CD14-positive monocyte (primary cell): ENCODE data around the gene RAET1G. TPM values are rescaled to one million over a fixed set of nuclear protein-coding genes. Genes with fewer than 3 reads are reported as not detected.
"Not testable (repeated sequence)": the region's sequence is repeated elsewhere in the genome, so short reads cannot be mapped to it uniquely, and the experiment has no call there.

Experiments used
- DNase-seq, 3 donors: peaks; one replicate each; pipeline ENCODE4 v3.0.0-alpha.2; 2011 to 2022
- H2AFZ ChIP-seq: 2 replicates; pipeline ENCODE4 v1.6.0; 2012; ENCODE audit warnings: mild to moderate bottlenecking, low read depth, low read length, inconsistent platforms; ENCODE audit not compliant: insufficient read depth, poor library complexity, severe bottlenecking
- H3K27ac ChIP-seq, 2 donors: 1 replicate in 1 of 2; 2 replicates in 1 of 2; pipeline ENCODE4 v1.5.1; 2012 to 2013; ENCODE audit warnings: low read length in 2 of 2, control low read depth in 1 of 2, inconsistent platforms in 1 of 2, low read depth in 1 of 2, mild to moderate bottlenecking in 1 of 2
- H3K27me3 ChIP-seq, 2 donors: one replicate each; pipeline versions ENCODE4 v1.6.0 to v1.6.1; 2011 to 2013; ENCODE audit warnings: low read length in 2 of 2; ENCODE audit not compliant: control insufficient read depth in 2 of 2, insufficient read depth in 2 of 2
- H3K36me3 ChIP-seq, 2 donors: replicated peaks in 1 of 2; 1 replicate in 1 of 2; 2 replicates in 1 of 2; pipeline versions ENCODE4 v1.5.1 to v1.6.1; 2012 to 2013; ENCODE audit warnings: low read length in 2 of 2, control low read depth in 1 of 2, inconsistent platforms in 1 of 2, mild to moderate bottlenecking in 1 of 2; ENCODE audit not compliant: insufficient read depth in 2 of 2, control insufficient read depth in 1 of 2
- H3K4me1 ChIP-seq, 2 donors: 1 replicate in 1 of 2; 2 replicates in 1 of 2; pipeline versions ENCODE4 v1.5.1 to v1.6.1; 2012 to 2013; ENCODE audit warnings: low read length in 2 of 2, control low read depth in 1 of 2, inconsistent platforms in 1 of 2, mild to moderate bottlenecking in 1 of 2, moderate library complexity in 1 of 2; ENCODE audit not compliant: insufficient read depth in 2 of 2, control insufficient read depth in 1 of 2
- H3K4me2 ChIP-seq: replicated peaks from 2 replicates; pipeline ENCODE3; 2012; ENCODE audit warnings: low read length, moderate library complexity, mild to moderate bottlenecking; ENCODE audit not compliant: poor library complexity, severe bottlenecking; ENCODE audit errors: extremely low read depth
- H3K4me3 ChIP-seq, 3 experiments: fragments of 200-600 bp in 1 of 3; sonication (generic) in 1 of 3; replicated peaks in 1 of 3; 1 replicate in 2 of 3; 2 replicates in 1 of 3; pipeline ENCODE4 v1.5.1; 2011 to 2013; ENCODE audit warnings: low read length in 3 of 3, mild to moderate bottlenecking in 3 of 3, control low read depth in 2 of 3, low read depth in 2 of 3, inconsistent platforms in 1 of 3, moderate library complexity in 1 of 3
- H3K79me2 ChIP-seq: 2 replicates; pipeline ENCODE4 v1.6.0; 2012; ENCODE audit warnings: mild to moderate bottlenecking, control low read depth, inconsistent platforms, low read length, moderate library complexity; ENCODE audit not compliant: insufficient read depth
- H3K9ac ChIP-seq: 2 replicates; pipeline ENCODE4 v1.6.0; 2017; ENCODE audit warnings: low read length, mild to moderate bottlenecking; ENCODE audit not compliant: insufficient read depth, poor library complexity, severe bottlenecking
- H3K9me3 ChIP-seq, 2 donors: replicated peaks in 1 of 2; 1 replicate in 1 of 2; 2 replicates in 1 of 2; pipeline versions ENCODE4 v1.5.1 to v1.6.1; 2012 to 2013; ENCODE audit warnings: low read length in 2 of 2, control low read depth in 1 of 2; ENCODE audit not compliant: control insufficient read depth in 1 of 2, insufficient read depth in 1 of 2
- H4K20me1 ChIP-seq: 2 replicates; pipeline ENCODE4 v1.6.0; 2012; ENCODE audit warnings: mild to moderate bottlenecking, low read length, control low read depth, moderate library complexity; ENCODE audit not compliant: insufficient read depth
- H3K27ac Mint-ChIP-seq, 7 donors: one replicate each; pipeline ENCODE4 v1.8.0; 2020; ENCODE audit warnings: mild to moderate bottlenecking in 7 of 7, mixed read lengths in 7 of 7, moderate library complexity in 6 of 7, inconsistent platforms in 2 of 7
- H3K27me3 Mint-ChIP-seq, 3 donors: one replicate each; pipeline ENCODE4 v1.8.0; 2021 to 2022; ENCODE audit warnings: low read depth in 3 of 3, mild to moderate bottlenecking in 3 of 3, mixed read lengths in 3 of 3, moderate library complexity in 3 of 3, inconsistent platforms in 1 of 3
- H3K36me3 Mint-ChIP-seq, 2 donors: one replicate each; pipeline ENCODE4 v1.8.0; 2020; ENCODE audit warnings: mixed read lengths in 2 of 2, inconsistent platforms in 1 of 2, mild to moderate bottlenecking in 1 of 2
- H3K4me1 Mint-ChIP-seq: one replicate; pipeline ENCODE4 v1.8.0; 2020; ENCODE audit warnings: mild to moderate bottlenecking, mixed read lengths
- H3K4me3 Mint-ChIP-seq, 2 donors: one replicate each; pipeline ENCODE4 v1.8.0; 2020; ENCODE audit warnings: mild to moderate bottlenecking in 2 of 2, mixed read lengths in 2 of 2, moderate library complexity in 1 of 2
- H3K9me3 Mint-ChIP-seq, 7 donors: one replicate each; pipeline ENCODE4 v1.8.0; 2020 to 2022; ENCODE audit warnings: mixed read lengths in 7 of 7, mild to moderate bottlenecking in 6 of 7, moderate library complexity in 6 of 7, inconsistent platforms in 2 of 7
- WGBS: methylation state at CpG from one replicate; pipeline ENCODE4 v1.1.5; 2013; ENCODE audit warnings: missing lambda C conversion rate; ENCODE audit not compliant: insufficient coverage; 5-methylcytosine and 5-hydroxymethylcytosine counted together
- intact Hi-C, 2 donors: fragments of 100-400 bp; cut with micrococcal nuclease; formaldehyde crosslinking; loops; one replicate each; pipeline versions ENCODE4 v1.15.0 to v1.15.1; 2023
- polyA plus RNA-seq, 3 donors: library from polyadenylated mRNA; depleted of rRNA in 1 of 3; unstranded in 2 of 3; stranded (reverse) in 1 of 3; fragments of 300-500 nt in 2 of 3; fragments of >200 nt in 1 of 3; fragmentation: Illumina TruSeq in 2 of 3; gene quantifications; 1 replicate in 2 of 3; 2 replicates in 1 of 3; pipeline ENCODE4 v1.2.3, GENCODE V29; 2012 to 2021

Gene RAET1G
- polyA plus RNA-seq, 3 donors: not detected

GRCh38 chr6:149954984-149955653 lies 32.2 kb upstream of the RAET1G start:
- DNase-seq, H3K79me2 ChIP-seq, H3K36me3 ChIP-seq, H3K36me3 Mint-ChIP-seq, H3K4me3 ChIP-seq, H4K20me1 ChIP-seq, H2AFZ ChIP-seq, intact Hi-C loops, H3K4me1 ChIP-seq, H3K27ac ChIP-seq, H3K9me3 ChIP-seq, H3K27ac Mint-ChIP-seq, H3K9ac ChIP-seq, H3K4me1 Mint-ChIP-seq, H3K4me2 ChIP-seq: not testable (repeated sequence)
- WGBS: 8% methylated on average over 4 of the region's 21 CpGs
- H3K4me3 Mint-ChIP-seq: peak overlapping the region in 1 of 2 donors; percentile 79
- peaks cover 64 to 91% of the 10 kb centered on the region in 2 donors for H3K27me3 ChIP-seq
- peaks cover 0 to 14% (median 3%) of the 10 kb centered on the region in 7 donors for H3K9me3 Mint-ChIP-seq
- peaks cover 77 to 91% (median 90%) of the 10 kb centered on the region in 3 donors for H3K27me3 Mint-ChIP-seq

DNA sequence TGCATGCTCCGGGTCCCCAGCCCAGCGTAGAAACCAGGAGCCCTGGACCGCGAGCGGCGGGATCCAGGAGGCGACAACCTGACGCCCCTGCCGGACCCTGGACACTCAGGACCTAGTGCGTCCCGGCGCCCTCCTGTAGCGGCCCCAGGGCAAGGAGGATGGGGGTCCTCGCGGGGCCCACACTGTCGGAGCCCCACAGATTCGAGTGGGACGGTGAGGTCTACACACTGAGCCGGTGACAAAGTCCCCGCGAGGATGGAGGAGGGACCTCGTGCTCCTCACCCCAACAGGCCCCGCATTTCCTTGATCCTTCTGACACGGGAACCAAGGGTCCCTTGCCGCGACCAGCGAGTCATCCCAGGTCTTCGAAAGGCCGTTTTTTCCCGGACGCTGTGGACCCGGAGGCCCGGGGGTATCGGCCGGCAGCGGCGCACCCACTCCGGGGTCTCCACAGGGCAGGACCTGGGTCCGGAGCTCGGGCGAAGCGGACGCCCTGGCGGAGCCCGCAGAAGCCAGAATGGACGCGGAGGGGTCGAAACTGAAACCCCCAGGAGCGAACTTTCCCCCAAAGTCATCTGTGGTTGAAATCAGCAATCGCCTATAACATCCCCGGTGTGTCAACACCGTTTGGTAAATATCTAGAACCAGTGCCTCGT lies 31.5 kb upstream of the RAET1G start:
- H3K4me1 ChIP-seq, DNase-seq, H3K4me3 ChIP-seq, H3K4me2 ChIP-seq, H3K9ac ChIP-seq, H3K4me1 Mint-ChIP-seq, H4K20me1 ChIP-seq, H3K36me3 Mint-ChIP-seq, H3K4me3 Mint-ChIP-seq, H3K36me3 ChIP-seq, H3K27ac ChIP-seq, H3K27ac Mint-ChIP-seq, intact Hi-C loops, H3K9me3 ChIP-seq, H3K79me2 ChIP-seq, H2AFZ ChIP-seq: not testable (repeated sequence)
- WGBS: 8% methylated on average over 10 of the region's 53 CpGs
- Mint-ChIP-seq H3K9me3 (peaks cover 0 to 14% (median 3%) of the 10 kb centered on the region in 7 donors), H3K27me3 (peaks cover 80 to 93% (median 90%) of the 10 kb centered on the region in 3 donors)
- peaks cover 68 to 93% of the 10 kb centered on the region in 2 donors for H3K27me3 ChIP-seq

- H3K36me3 Mint-ChIP-seq, H3K36me3 ChIP-seq, H3K27ac Mint-ChIP-seq, H3K9me3 ChIP-seq, H3K4me1 ChIP-seq, H3K4me1 Mint-ChIP-seq, H4K20me1 ChIP-seq, H3K79me2 ChIP-seq, H3K4me3 ChIP-seq, H3K27ac ChIP-seq, H2AFZ ChIP-seq, H3K9ac ChIP-seq, DNase-seq, intact Hi-C loops, H3K4me2 ChIP-seq: not testable (repeated sequence)
- Mint-ChIP-seq H3K4me3 (peak overlapping the region in 1 of 2 donors; percentile 79), H3K27me3 (peaks cover 77 to 90% (median 90%) of the 10 kb centered on the region in 3 donors), H3K9me3 (peaks cover 0 to 14% (median 3%) of the 10 kb centered on the region in 7 donors)
- H3K27me3 ChIP-seq: peaks cover 63 to 93% of the 10 kb centered on the region in 2 donors
- no CpG with 5 or more reads among the region's 10 CpGs for WGBS
These were observed 31.0 kb upstream of the RAET1G start for GRCh38 chr6:149953934-149954327.

DNA sequence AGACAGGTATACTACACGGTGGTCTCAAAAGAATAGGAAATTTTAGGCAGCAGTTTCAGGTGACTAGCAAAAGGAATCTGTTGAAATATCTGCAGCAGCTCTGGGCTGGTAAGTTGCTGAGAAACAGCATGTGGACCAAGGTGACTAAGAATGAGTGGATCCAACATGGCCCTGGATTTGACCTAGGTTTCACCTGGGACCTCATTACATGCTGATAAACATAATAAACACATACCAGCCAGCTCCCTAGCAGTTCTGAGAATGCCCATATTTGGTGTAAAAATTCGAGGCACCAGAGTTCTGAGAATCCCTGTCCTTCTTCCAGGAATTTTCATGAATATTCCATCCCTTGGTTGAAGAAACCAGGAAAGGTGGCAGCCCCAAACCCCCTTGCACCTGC lies 30.5 kb upstream of the RAET1G start:
- H3K27me3 ChIP-seq: peaks cover 64 to 96% of the 10 kb centered on the region in 2 donors
- H3K9me3 Mint-ChIP-seq: peaks cover 0 to 14% (median 3%) of the 10 kb centered on the region in 7 donors
- H3K27ac ChIP-seq, H3K9ac ChIP-seq, H3K9me3 ChIP-seq, H2AFZ ChIP-seq, H3K4me3 ChIP-seq, H3K4me2 ChIP-seq, H3K27ac Mint-ChIP-seq, H3K4me1 ChIP-seq, H3K79me2 ChIP-seq, H3K36me3 Mint-ChIP-seq, H4K20me1 ChIP-seq, intact Hi-C loops, H3K36me3 ChIP-seq, H3K4me1 Mint-ChIP-seq, DNase-seq: not testable (repeated sequence)
- peak overlapping the region in 1 of 2 donors; percentile 79 for H3K4me3 Mint-ChIP-seq
- WGBS: 14% methylated on average over 2 of the region's 2 CpGs
- peaks cover 74 to 90% (median 89%) of the 10 kb centered on the region in 3 donors for H3K27me3 Mint-ChIP-seq
